ENCODE measurements around the gene LIMD2.

- no peak for TF ChIP-seq CTCF (conservative IDR thresholded peaks at IDR 0.05; ENCODE audit: low read length)
- no peak for TF ChIP-seq EZH2phosphoT487 (IDR thresholded peaks at IDR 0.05; ENCODE audit: borderline replicate concordance)
Measured at GRCh38 chr17:63682981-63683380, 16.9 kb downstream of the LIMD2 start.

Data from Loucy (cell line).